Colonic mucosa (tissue), 4 donors: ENCODE data around the gene UBAC2. TPM values are rescaled to one million over a fixed set of nuclear protein-coding genes. Genes with fewer than 3 reads are reported as not detected.

Source experiments
- DNase-seq: peaks from one replicate; pipeline ENCODE4 v3.0.0-alpha.2; 2020
- H3K27ac ChIP-seq: fragments of 200-600 bp; one replicate; pipeline ENCODE4 v1.8.0; 2021
- H3K27me3 ChIP-seq: fragments of 200-600 bp; one replicate; pipeline ENCODE4 v1.8.0; 2021
- H3K36me3 ChIP-seq: fragments of 200-600 bp; one replicate; pipeline ENCODE4 v1.8.0; 2021
- H3K4me1 ChIP-seq: fragments of 200-600 bp; one replicate; pipeline ENCODE4 v1.8.0; 2021; ENCODE audit warnings: mild to moderate bottlenecking
- H3K4me3 ChIP-seq: fragments of 200-600 bp; one replicate; pipeline ENCODE4 v1.8.0; 2021
- H3K9ac ChIP-seq, 2 donors: one replicate each; pipeline ENCODE4 v1.7.0; 2013; ENCODE audit warnings: control low read depth in 2 of 2, low read depth in 2 of 2, low read length in 2 of 2
- H3K9me3 ChIP-seq: fragments of 200-600 bp; one replicate; pipeline ENCODE4 v1.8.0; 2021
- CTCF ChIP-seq: fragments of 200-600 bp; IDR thresholded peaks from one replicate; pipeline ENCODE4 v1.8.0; 2022; ENCODE audit warnings: antibody characterized with exemption, mild to moderate bottlenecking
- intact Hi-C: fragments of 100-400 bp; cut with DNase I; formaldehyde crosslinking; loops from one replicate; pipeline ENCODE4 v1.14.1; 2022
- total RNA-seq, 2 donors: library from RNA; stranded (reverse); fragmentation: NEBNext Ultra II Directional in 1 of 2; extraction: Animal tissue kit (Norgen Biotek cat#: 25700) in 1 of 2; gene quantifications; one replicate each; pipeline ENCODE4 v1.2.1, GENCODE V29; 2021
- donor health status: healthy.
- donor health status: DM: no; HTN: no; CAD: no.
- donor health status: DM: no; HTN: no; CAD: no.

Gene UBAC2
- total RNA-seq, 2 donors from 2014 or later = 67.6 to 88.4 TPM

GRCh38 chr13:99157046-99157445 lies 43.6 kb upstream of the UBAC2 start:
- no peak overlapping the region for H3K27ac ChIP-seq
- H3K36me3 ChIP-seq = no peaks in the 10 kb centered on the region
- H3K27me3 ChIP-seq = no peaks in the 10 kb centered on the region
- intact Hi-C loops = no loop called here
- no peaks in the 10 kb centered on the region for H3K4me1 ChIP-seq
- H3K4me3 ChIP-seq = no peak overlapping the region
- H3K9me3 ChIP-seq = no peaks in the 10 kb centered on the region
- TF ChIP-seq CTCF = no peak
- DNase-seq = no peak
- no peak overlapping the region for H3K9ac ChIP-seq

- intact Hi-C loops = no loop called here
- no peak overlapping the region for H3K27ac ChIP-seq
- no peaks in the 10 kb centered on the region for H3K27me3 ChIP-seq
- H3K4me1 ChIP-seq = no peaks in the 10 kb centered on the region
- no peaks in the 10 kb centered on the region for H3K36me3 ChIP-seq
- H3K9me3 ChIP-seq = no peaks in the 10 kb centered on the region
- no peak overlapping the region for H3K4me3 ChIP-seq
- DNase-seq = no peak
- TF ChIP-seq CTCF = no peak
- no peak overlapping the region for H3K9ac ChIP-seq
Observed at GRCh38 chr13:99158846-99159245, 41.8 kb upstream of the UBAC2 start.

GRCh38 chr13:99159331-99160061 lies 41.2 kb upstream of the UBAC2 start:
- no peak for TF ChIP-seq CTCF
- Histone ChIP-seq H3K27ac (no peak overlapping the region), H3K27me3 (no peaks in the 10 kb centered on the region), H3K9ac (no peak overlapping the region), H3K4me3 (no peak overlapping the region), H3K36me3 (no peaks in the 10 kb centered on the region), H3K9me3 (no peaks in the 10 kb centered on the region), H3K4me1 (no peaks in the 10 kb centered on the region)
- no peak for DNase-seq
- intact Hi-C loops = no loop called here

GRCh38 chr13:99160415-99160814 lies 40.2 kb upstream of the UBAC2 start:
- no peak for TF ChIP-seq CTCF
- Histone ChIP-seq H3K9ac (no peak overlapping the region), H3K4me3 (no peak overlapping the region), H3K27me3 (no peaks in the 10 kb centered on the region), H3K36me3 (no peaks in the 10 kb centered on the region), H3K4me1 (no peaks in the 10 kb centered on the region), H3K9me3 (no peaks in the 10 kb centered on the region), H3K27ac (no peak overlapping the region)
- no peak for DNase-seq
- intact Hi-C loops = no loop called here

GRCh38 chr13:99161512-99161911 lies 39.1 kb upstream of the UBAC2 start:
- DNase-seq = no peak
- no peak overlapping the region for H3K9ac ChIP-seq
- no peak overlapping the region for H3K27ac ChIP-seq
- intact Hi-C loops = no loop called here
- H3K9me3 ChIP-seq = no peaks in the 10 kb centered on the region
- H3K4me1 ChIP-seq = no peaks in the 10 kb centered on the region
- H3K27me3 ChIP-seq = no peaks in the 10 kb centered on the region
- no peaks in the 10 kb centered on the region for H3K36me3 ChIP-seq
- no peak for TF ChIP-seq CTCF
- no peak overlapping the region for H3K4me3 ChIP-seq
